WTC11 (cell line): Measurements from ENCODE around the gene STX18.

Experiments
- CTCF ChIP-seq: fragments of 200-600 bp; IDR thresholded peaks from 2 replicates; pipeline ENCODE4 v1.8.0; 2022; ENCODE audit warnings: antibody characterized with exemption
- GTF2I ChIP-seq: fragments of 250-450 bp; sonication (Bioruptor Pico); conservative IDR thresholded peaks from 2 replicates; pipeline ENCODE4 v1.4.0; 2021; ENCODE audit warnings: mild to moderate bottlenecking
- SMAD3 ChIP-seq: sonication (generic); formaldehyde crosslinking; IDR thresholded peaks from 2 replicates; pipeline ENCODE4 v1.8.0; 2022; ENCODE audit warnings: missing genetic modification reagents, mild to moderate bottlenecking, borderline replicate concordance
- TF ChIP-seq, protein P1 (sequence below): sonication (generic); formaldehyde crosslinking; IDR thresholded peaks from 2 replicates; pipeline ENCODE4 v1.8.0; 2022; ENCODE audit warnings: mild to moderate bottlenecking, missing genetic modification reagents
- TF ChIP-seq, protein P2 (sequence below): sonication (generic); formaldehyde crosslinking; IDR thresholded peaks from 2 replicates; pipeline ENCODE4 v1.8.0; 2022; ENCODE audit warnings: mild to moderate bottlenecking, missing genetic modification reagents

GRCh38 chr4:4386736-4387392 lies 155.0 kb downstream of the STX18 start, which contains the start of gene NSG1:
- TF ChIP-seq CTCF (no peak), SMAD3 (CRISPR knock-in tag) (no peak), GTF2I (no peak)
- TF ChIP-seq, protein P1, sequence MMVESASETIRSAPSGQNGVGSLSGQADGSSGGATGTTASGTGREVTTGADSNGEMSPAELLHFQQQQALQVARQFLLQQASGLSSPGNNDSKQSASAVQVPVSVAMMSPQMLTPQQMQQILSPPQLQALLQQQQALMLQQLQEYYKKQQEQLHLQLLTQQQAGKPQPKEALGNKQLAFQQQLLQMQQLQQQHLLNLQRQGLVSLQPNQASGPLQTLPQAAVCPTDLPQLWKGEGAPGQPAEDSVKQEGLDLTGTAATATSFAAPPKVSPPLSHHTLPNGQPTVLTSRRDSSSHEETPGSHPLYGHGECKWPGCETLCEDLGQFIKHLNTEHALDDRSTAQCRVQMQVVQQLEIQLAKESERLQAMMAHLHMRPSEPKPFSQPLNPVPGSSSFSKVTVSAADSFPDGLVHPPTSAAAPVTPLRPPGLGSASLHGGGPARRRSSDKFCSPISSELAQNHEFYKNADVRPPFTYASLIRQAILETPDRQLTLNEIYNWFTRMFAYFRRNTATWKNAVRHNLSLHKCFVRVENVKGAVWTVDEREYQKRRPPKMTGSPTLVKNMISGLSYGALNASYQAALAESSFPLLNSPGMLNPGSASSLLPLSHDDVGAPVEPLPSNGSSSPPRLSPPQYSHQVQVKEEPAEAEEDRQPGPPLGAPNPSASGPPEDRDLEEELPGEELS (CRISPR knock-in tag), result no peak
- TF ChIP-seq, protein P2, sequence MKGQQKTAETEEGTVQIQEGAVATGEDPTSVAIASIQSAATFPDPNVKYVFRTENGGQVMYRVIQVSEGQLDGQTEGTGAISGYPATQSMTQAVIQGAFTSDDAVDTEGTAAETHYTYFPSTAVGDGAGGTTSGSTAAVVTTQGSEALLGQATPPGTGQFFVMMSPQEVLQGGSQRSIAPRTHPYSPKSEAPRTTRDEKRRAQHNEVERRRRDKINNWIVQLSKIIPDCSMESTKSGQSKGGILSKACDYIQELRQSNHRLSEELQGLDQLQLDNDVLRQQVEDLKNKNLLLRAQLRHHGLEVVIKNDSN, result no peak
